ENCODE results near the gene TAF7.

TAF7 gene

GRCh38 chr5:141343953-141344463, 23.4 kb upstream of the TAF7 start:
- TF ChIP-seq CSRNP3 (CRISPR knock-in tag; IDR thresholded peaks at IDR 0.05) (no peak), ISL1 (CRISPR knock-in tag; IDR thresholded peaks at IDR 0.05) (no peak), BACH2 (CRISPR knock-in tag; IDR thresholded peaks at IDR 0.05; ENCODE audit: borderline replicate concordance) (no peak)
- no peak for ATAC-seq

GRCh38 chr5:141343242-141343952, 22.8 kb upstream of the TAF7 start, which contains the start of gene PCDHGA3:
PCDHGA3 (plus strand) TSS chr5:141343829; CDS start chr5:141344034, 205 bp downstream.
- no peak for TF ChIP-seq ZFP3 (CRISPR knock-in tag; IDR thresholded peaks at IDR 0.05)
- TF ChIP-seq, protein P1, sequence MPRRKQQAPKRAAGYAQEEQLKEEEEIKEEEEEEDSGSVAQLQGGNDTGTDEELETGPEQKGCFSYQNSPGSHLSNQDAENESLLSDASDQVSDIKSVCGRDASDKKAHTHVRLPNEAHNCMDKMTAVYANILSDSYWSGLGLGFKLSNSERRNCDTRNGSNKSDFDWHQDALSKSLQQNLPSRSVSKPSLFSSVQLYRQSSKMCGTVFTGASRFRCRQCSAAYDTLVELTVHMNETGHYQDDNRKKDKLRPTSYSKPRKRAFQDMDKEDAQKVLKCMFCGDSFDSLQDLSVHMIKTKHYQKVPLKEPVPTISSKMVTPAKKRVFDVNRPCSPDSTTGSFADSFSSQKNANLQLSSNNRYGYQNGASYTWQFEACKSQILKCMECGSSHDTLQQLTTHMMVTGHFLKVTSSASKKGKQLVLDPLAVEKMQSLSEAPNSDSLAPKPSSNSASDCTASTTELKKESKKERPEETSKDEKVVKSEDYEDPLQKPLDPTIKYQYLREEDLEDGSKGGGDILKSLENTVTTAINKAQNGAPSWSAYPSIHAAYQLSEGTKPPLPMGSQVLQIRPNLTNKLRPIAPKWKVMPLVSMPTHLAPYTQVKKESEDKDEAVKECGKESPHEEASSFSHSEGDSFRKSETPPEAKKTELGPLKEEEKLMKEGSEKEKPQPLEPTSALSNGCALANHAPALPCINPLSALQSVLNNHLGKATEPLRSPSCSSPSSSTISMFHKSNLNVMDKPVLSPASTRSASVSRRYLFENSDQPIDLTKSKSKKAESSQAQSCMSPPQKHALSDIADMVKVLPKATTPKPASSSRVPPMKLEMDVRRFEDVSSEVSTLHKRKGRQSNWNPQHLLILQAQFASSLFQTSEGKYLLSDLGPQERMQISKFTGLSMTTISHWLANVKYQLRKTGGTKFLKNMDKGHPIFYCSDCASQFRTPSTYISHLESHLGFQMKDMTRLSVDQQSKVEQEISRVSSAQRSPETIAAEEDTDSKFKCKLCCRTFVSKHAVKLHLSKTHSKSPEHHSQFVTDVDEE (CRISPR knock-in tag; IDR thresholded peaks at IDR 0.05): no peak
- TF ChIP-seq BACH2 (CRISPR knock-in tag; IDR thresholded peaks at IDR 0.05; ENCODE audit: borderline replicate concordance): no peak
- TF ChIP-seq TCF4 (CRISPR knock-in tag; IDR thresholded peaks at IDR 0.05; ENCODE audit: borderline replicate concordance): no peak
- TF ChIP-seq PPARA (CRISPR knock-in tag; IDR thresholded peaks at IDR 0.05; ENCODE audit: borderline replicate concordance): no peak
- no peak for TF ChIP-seq GLIS3 (CRISPR knock-in tag; IDR thresholded peaks at IDR 0.05)
- no peak for TF ChIP-seq SNAI2 (CRISPR knock-in tag; IDR thresholded peaks at IDR 0.05)
- TF ChIP-seq RARB (CRISPR knock-in tag; IDR thresholded peaks at IDR 0.05): no peak
- no peak for TF ChIP-seq TOX (CRISPR knock-in tag; IDR thresholded peaks at IDR 0.05; ENCODE audit: borderline replicate concordance)
- TF ChIP-seq CSDC2 (CRISPR knock-in tag; IDR thresholded peaks at IDR 0.05): no peak
- TF ChIP-seq ZC3H10 (CRISPR knock-in tag; IDR thresholded peaks at IDR 0.05): no peak
- no peak for TF ChIP-seq PATZ1 (CRISPR knock-in tag; IDR thresholded peaks at IDR 0.05; ENCODE audit: borderline replicate concordance)
- no peak for TF ChIP-seq ARNTL (CRISPR knock-in tag; IDR thresholded peaks at IDR 0.05; ENCODE audit: borderline replicate concordance, low read depth)
- TF ChIP-seq ZNF8 (CRISPR knock-in tag; IDR thresholded peaks at IDR 0.05): no peak
- TF ChIP-seq CSRNP3 (CRISPR knock-in tag; IDR thresholded peaks at IDR 0.05): no peak
- no peak for ATAC-seq

DNA sequence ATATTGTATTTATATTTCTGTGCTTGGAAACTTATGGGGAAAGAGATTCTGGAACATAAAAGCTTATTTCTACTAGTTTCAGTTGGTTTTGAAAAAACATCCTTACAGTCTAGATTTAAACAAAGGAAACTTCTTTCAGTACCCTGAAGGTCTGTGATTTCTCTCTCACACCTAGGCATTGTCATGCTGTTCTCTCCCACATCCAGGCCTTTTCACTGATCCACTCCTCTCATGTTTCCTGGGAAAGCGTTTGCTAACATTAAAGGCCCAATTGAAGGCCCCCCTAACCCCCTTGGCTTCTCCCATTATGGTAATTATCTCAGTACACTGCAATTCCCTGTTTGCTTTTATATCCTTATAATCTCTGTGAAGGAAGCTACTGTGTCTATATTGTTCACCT, 22.2 kb upstream of the TAF7 start:
- no peak for ATAC-seq
- TF ChIP-seq ZNF565 (CRISPR knock-in tag; conservative IDR thresholded peaks at IDR 0.05; ENCODE audit: low read depth): no peak
- TF ChIP-seq ZC3H10 (CRISPR knock-in tag; IDR thresholded peaks at IDR 0.05): no peak
- TF ChIP-seq SNAI2 (CRISPR knock-in tag; IDR thresholded peaks at IDR 0.05): no peak
- no peak for TF ChIP-seq ZNF8 (CRISPR knock-in tag; IDR thresholded peaks at IDR 0.05)
- TF ChIP-seq ZNF70 (CRISPR knock-in tag; IDR thresholded peaks at IDR 0.05): no peak
- TF ChIP-seq CSRNP3 (CRISPR knock-in tag; IDR thresholded peaks at IDR 0.05): no peak
- TF ChIP-seq GLIS3 (CRISPR knock-in tag; IDR thresholded peaks at IDR 0.05): no peak
- no peak for TF ChIP-seq CSDC2 (CRISPR knock-in tag; IDR thresholded peaks at IDR 0.05)
- no peak for TF ChIP-seq ISL1 (CRISPR knock-in tag; IDR thresholded peaks at IDR 0.05)
- TF ChIP-seq TCF4 (CRISPR knock-in tag; IDR thresholded peaks at IDR 0.05; ENCODE audit: borderline replicate concordance): no peak
- no peak for TF ChIP-seq PPARA (CRISPR knock-in tag; IDR thresholded peaks at IDR 0.05; ENCODE audit: borderline replicate concordance)
- no peak for TF ChIP-seq ARNTL (CRISPR knock-in tag; IDR thresholded peaks at IDR 0.05; ENCODE audit: borderline replicate concordance, low read depth)
- TF ChIP-seq BACH2 (CRISPR knock-in tag; IDR thresholded peaks at IDR 0.05; ENCODE audit: borderline replicate concordance): no peak
- TF ChIP-seq ZFP30 (CRISPR knock-in tag; IDR thresholded peaks at IDR 0.05): no peak
- TF ChIP-seq CREB5 (CRISPR knock-in tag; IDR thresholded peaks at IDR 0.05; ENCODE audit: low read depth): no peak
- no peak for TF ChIP-seq ZFP3 (CRISPR knock-in tag; IDR thresholded peaks at IDR 0.05)
- no peak for TF ChIP-seq PATZ1 (CRISPR knock-in tag; IDR thresholded peaks at IDR 0.05; ENCODE audit: borderline replicate concordance)

Measured in SK-N-SH treated with all-trans-retinoic acid at 6 μM for 48 hours (cell line).